Measurements from ENCODE around the gene DSC3. TPM values are rescaled to one million over a fixed set of nuclear protein-coding genes. Genes with fewer than 3 reads are reported as not detected.

DSC3 gene
- total and polyA plus RNA-seq, 2 experiments from 2014 or later: 13.9 to 39.7 TPM

- TF ChIP-seq EZH2 (IDR thresholded peaks at IDR 0.05; ENCODE audit: borderline replicate concordance) (no peak), CTCF (IDR thresholded peaks at IDR 0.05; ENCODE audit: poor library complexity) (no peak), EZH2phosphoT487 (IDR thresholded peaks at IDR 0.05; ENCODE audit: low read depth, severe bottlenecking, unreplicated experiment) (no peak)
- no peak for DNase-seq (ENCODE audit: low spot score)
- no peak overlapping the region for H3K27ac ChIP-seq
- peaks cover 6% of the 10 kb centered on the region for H3K79me2 ChIP-seq
- no peaks in the 10 kb centered on the region for H3K36me3 ChIP-seq (replicated peaks; ENCODE audit: insufficient read depth, low read depth)
- no peaks in the 10 kb centered on the region for H4K20me1 ChIP-seq (ENCODE audit: insufficient read depth, poor library complexity, severe bottlenecking)
- no peaks in the 10 kb centered on the region for H3K9me3 ChIP-seq (ENCODE audit: low read depth)
- H3K4me3 ChIP-seq: no peak overlapping the region
- H3K9me2 ChIP-seq (replicated peaks; ENCODE audit: insufficient read depth): no peaks in the 10 kb centered on the region
- no peaks in the 10 kb centered on the region for H3K4me1 ChIP-seq (ENCODE audit: insufficient read depth)
- 83% methylated on average over 1 of the region's 1 CpG for WGBS (ENCODE audit: low lambda C conversion rate, missing lambda C conversion rate)
- H3K27me3 ChIP-seq: no peaks in the 10 kb centered on the region
- H2AFZ ChIP-seq: no peak overlapping the region
- H3K4me2 ChIP-seq: no peak overlapping the region
Observed at GRCh38 chr18:31077878-31078277, 35.3 kb upstream of the DSC3 start.

GRCh38 chr18:31072175-31072574 lies 29.6 kb upstream of the DSC3 start:
- DNase-seq (ENCODE audit: low spot score): no peak
- H3K4me2 ChIP-seq: no peak overlapping the region
- no peaks in the 10 kb centered on the region for H3K9me2 ChIP-seq (replicated peaks; ENCODE audit: insufficient read depth)
- H2AFZ ChIP-seq: no peak overlapping the region
- no peak overlapping the region for H3K27ac ChIP-seq
- no peaks in the 10 kb centered on the region for H3K27me3 ChIP-seq
- TF ChIP-seq CTCF (IDR thresholded peaks at IDR 0.05; ENCODE audit: poor library complexity): no peak
- no peak for TF ChIP-seq EZH2 (IDR thresholded peaks at IDR 0.05; ENCODE audit: borderline replicate concordance)
- no peak for TF ChIP-seq EZH2phosphoT487 (IDR thresholded peaks at IDR 0.05; ENCODE audit: low read depth, severe bottlenecking, unreplicated experiment)
- no peaks in the 10 kb centered on the region for H3K36me3 ChIP-seq (replicated peaks; ENCODE audit: insufficient read depth, low read depth)
- no peak overlapping the region for H3K4me3 ChIP-seq
- H3K9me3 ChIP-seq (ENCODE audit: low read depth): no peaks in the 10 kb centered on the region
- no peaks in the 10 kb centered on the region for H3K4me1 ChIP-seq (ENCODE audit: insufficient read depth)
- H4K20me1 ChIP-seq (ENCODE audit: insufficient read depth, poor library complexity, severe bottlenecking): no peaks in the 10 kb centered on the region
- peaks cover 4% of the 10 kb centered on the region for H3K79me2 ChIP-seq
- WGBS (ENCODE audit: low lambda C conversion rate, missing lambda C conversion rate): 92% methylated on average over 4 of the region's 4 CpGs

DNA sequence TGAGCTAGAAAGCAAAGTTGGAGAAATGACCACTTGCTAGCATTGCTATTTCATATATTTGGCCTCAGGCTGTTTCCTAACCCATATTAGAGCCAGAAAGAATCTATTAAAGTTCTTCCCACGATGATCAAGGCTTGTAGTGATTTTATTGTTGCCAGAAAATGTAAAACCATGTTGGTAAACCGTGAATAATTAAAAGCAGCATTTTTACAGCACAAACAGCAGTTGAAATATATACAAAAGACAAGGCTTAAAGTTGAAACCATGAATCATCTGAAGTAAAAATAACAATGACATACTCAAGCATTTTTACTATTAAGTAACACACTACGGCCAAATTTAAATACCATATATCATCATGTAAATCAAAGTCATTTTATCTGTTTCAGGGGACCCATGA lies 27.7 kb upstream of the DSC3 start:
- Histone ChIP-seq H3K79me2 (no peaks in the 10 kb centered on the region), H3K4me2 (no peak overlapping the region), H3K9me2 (replicated peaks; ENCODE audit: insufficient read depth) (no peaks in the 10 kb centered on the region), H3K27me3 (no peaks in the 10 kb centered on the region), H4K20me1 (ENCODE audit: insufficient read depth, poor library complexity, severe bottlenecking) (no peaks in the 10 kb centered on the region), H3K9me3 (ENCODE audit: low read depth) (no peaks in the 10 kb centered on the region), H3K27ac (no peak overlapping the region), H3K36me3 (replicated peaks; ENCODE audit: insufficient read depth, low read depth) (no peaks in the 10 kb centered on the region), H2AFZ (no peak overlapping the region), H3K4me3 (no peak overlapping the region), H3K4me1 (ENCODE audit: insufficient read depth) (no peaks in the 10 kb centered on the region)
- TF ChIP-seq CTCF (IDR thresholded peaks at IDR 0.05; ENCODE audit: poor library complexity): no peak
- no peak for TF ChIP-seq EZH2phosphoT487 (IDR thresholded peaks at IDR 0.05; ENCODE audit: low read depth, severe bottlenecking, unreplicated experiment)
- no peak for TF ChIP-seq EZH2 (IDR thresholded peaks at IDR 0.05; ENCODE audit: borderline replicate concordance)
- 60% methylated on average over 3 of the region's 3 CpGs for WGBS (ENCODE audit: low lambda C conversion rate, missing lambda C conversion rate)
- no peak for DNase-seq (ENCODE audit: low spot score)

DNA sequence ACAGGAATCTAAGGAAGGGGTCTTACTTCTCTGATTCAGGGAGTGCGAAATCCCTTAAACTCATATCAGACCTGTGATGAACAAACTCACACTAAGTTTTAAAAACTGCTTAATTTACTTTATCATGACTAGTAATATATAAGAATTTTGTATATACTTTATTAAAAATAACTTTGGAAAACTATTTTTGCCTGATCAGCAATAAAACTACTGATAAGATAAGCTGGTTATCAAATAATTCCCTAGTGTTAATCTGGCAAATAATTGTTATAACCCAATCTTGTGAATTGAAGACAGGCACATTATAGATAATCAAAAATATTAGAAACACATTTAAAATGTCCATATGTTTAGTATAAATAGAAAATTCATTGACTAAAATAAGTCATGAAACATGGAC lies 23.7 kb upstream of the DSC3 start:
- no peak overlapping the region for H3K27ac ChIP-seq
- no peak overlapping the region for H2AFZ ChIP-seq
- H3K9me3 ChIP-seq (ENCODE audit: low read depth): no peaks in the 10 kb centered on the region
- no peak overlapping the region for H3K4me3 ChIP-seq
- H4K20me1 ChIP-seq (ENCODE audit: insufficient read depth, poor library complexity, severe bottlenecking): no peaks in the 10 kb centered on the region
- DNase-seq (ENCODE audit: low spot score): no peak
- 100% methylated on average over 1 of the region's 1 CpG for WGBS (ENCODE audit: low lambda C conversion rate, missing lambda C conversion rate)
- H3K36me3 ChIP-seq (replicated peaks; ENCODE audit: insufficient read depth, low read depth): no peaks in the 10 kb centered on the region
- no peak overlapping the region for H3K4me2 ChIP-seq
- TF ChIP-seq EZH2 (IDR thresholded peaks at IDR 0.05; ENCODE audit: borderline replicate concordance) (no peak), EZH2phosphoT487 (IDR thresholded peaks at IDR 0.05; ENCODE audit: low read depth, severe bottlenecking, unreplicated experiment) (no peak), CTCF (IDR thresholded peaks at IDR 0.05; ENCODE audit: poor library complexity) (no peak)
- peaks cover 5% of the 10 kb centered on the region for H3K4me1 ChIP-seq (ENCODE audit: insufficient read depth)
- no peaks in the 10 kb centered on the region for H3K79me2 ChIP-seq
- no peaks in the 10 kb centered on the region for H3K27me3 ChIP-seq
- H3K9me2 ChIP-seq (replicated peaks; ENCODE audit: insufficient read depth): no peaks in the 10 kb centered on the region

Data from hepatocyte (in vitro differentiated cells).